BLaER1 treated with 17β-estradiol and CSF1 and Interleukin-3, amounts not matched to agents 10 nM and 100 nM (cell line): ENCODE data around the gene AK2.

Experiments
- H3K27ac ChIP-seq, 11 experiments: shearing (Covaris generic); formaldehyde crosslinking; 2 replicates each; pipeline ENCODE4 v1.8.1; 2022
- H3K27me3 ChIP-seq, 11 experiments: shearing (Covaris generic); formaldehyde crosslinking; 2 replicates each; pipeline ENCODE4 v1.8.1; 2022
- H3K36me3 ChIP-seq, 11 experiments: shearing (Covaris generic); formaldehyde crosslinking; 2 replicates each; pipeline ENCODE4 v1.8.1; 2022
- H3K4me1 ChIP-seq, 10 experiments: shearing (Covaris generic); formaldehyde crosslinking; 2 replicates each; pipeline ENCODE4 v1.8.1; 2022
- H3K4me2 ChIP-seq, 11 experiments: shearing (Covaris generic); formaldehyde crosslinking; 2 replicates each; pipeline ENCODE4 v1.8.1; 2022
- H3K4me3 ChIP-seq, 10 experiments: shearing (Covaris generic); formaldehyde crosslinking; 2 replicates each; pipeline ENCODE4 v1.8.1; 2022
- H3K9ac ChIP-seq, 11 experiments: shearing (Covaris generic); formaldehyde crosslinking; 2 replicates each; pipeline ENCODE4 v1.8.1; 2022
- H3K9me3 ChIP-seq, 11 experiments: shearing (Covaris generic); formaldehyde crosslinking; replicated peaks in 1 of 11; 2 replicates each; pipeline ENCODE4 v1.8.1; 2022
- H4K20me1 ChIP-seq, 11 experiments: shearing (Covaris generic); formaldehyde crosslinking; 2 replicates each; pipeline ENCODE4 v1.8.1; 2022
- Cebpa-rat ChIP-seq, 11 experiments: shearing (Covaris generic); IDR thresholded peaks; 2 replicates each; pipeline ENCODE4 v1.8.1; 2022

The AK2 gene

GRCh38 chr1:33036526-33037503 is at the start of gene AK2:
AK2 (minus strand) TSS chr1:33036883; CDS start chr1:33036828, 55 bp downstream.
- peak within 1 kb of the TSS; percentile 89 to 98 (median 93) for H3K4me2 ChIP-seq
- no peaks in the 10 kb centered on the region for H3K27me3 ChIP-seq
- peaks cover 8 to 40% (median 34%) of the 10 kb centered on the region in 11 experiments; a peak in 18 of 22 replicates for H4K20me1 ChIP-seq
- no peak for TF ChIP-seq Cebpa-rat (IDR thresholded peaks at IDR 0.05)
- peaks cover 0 to 36% (median 25%) of the 10 kb centered on the region in 11 experiments; a peak in 16 of 22 replicates for H3K36me3 ChIP-seq
- H3K27ac ChIP-seq, result peak within 1 kb of the TSS; percentile 61 to 91 (median 86); a peak in 21 of 22 replicates
- peak within 1 kb of the TSS; percentile 84 to 92 (median 88) for H3K9ac ChIP-seq
- peak within 1 kb of the TSS; percentile 82 to 97 (median 86) for H3K4me3 ChIP-seq
- no peaks in the 10 kb centered on the region; a peak in 3 of 22 replicates for H3K9me3 ChIP-seq
- H3K4me1 ChIP-seq, result peaks cover 56 to 82% (median 65%) of the 10 kb centered on the region in 10 experiments

- Histone ChIP-seq H3K4me3 (no peak overlapping the region), H3K27ac (no peak overlapping the region), H3K4me1 (peaks cover 24 to 39% (median 28%) of the 10 kb centered on the region in 10 experiments), H4K20me1 (peaks cover 0 to 22% (median 4%) of the 10 kb centered on the region in 11 experiments; a peak in 5 of 22 replicates), H3K4me2 (peak overlapping the region in 1 of 11 experiments; percentile 11; a peak in 1 of 22 replicates), H3K27me3 (peaks cover 13 to 20% (median 15%) of the 10 kb centered on the region in 11 experiments), H3K9me3 (no peaks in the 10 kb centered on the region), H3K9ac (no peak overlapping the region), H3K36me3 (no peaks in the 10 kb centered on the region)
- no peak for TF ChIP-seq Cebpa-rat (IDR thresholded peaks at IDR 0.05)
Measured at GRCh38 chr1:33086384-33086850, 49.7 kb upstream of the AK2 start.

GRCh38 chr1:33085332-33085731 is 48.6 kb upstream of the AK2 start:
- Histone ChIP-seq H3K4me2 (peak overlapping the region in 2 of 11 experiments; percentile 15 to 35; a peak in 3 of 22 replicates), H3K27me3 (peaks cover 17 to 25% (median 18%) of the 10 kb centered on the region in 11 experiments), H4K20me1 (peaks cover 0 to 22% (median 4%) of the 10 kb centered on the region in 11 experiments; a peak in 5 of 22 replicates), H3K9ac (no peak overlapping the region), H3K27ac (no peak overlapping the region), H3K9me3 (no peaks in the 10 kb centered on the region), H3K4me3 (no peak overlapping the region), H3K4me1 (peaks cover 27 to 47% (median 36%) of the 10 kb centered on the region in 10 experiments), H3K36me3 (no peaks in the 10 kb centered on the region)
- TF ChIP-seq Cebpa-rat (IDR thresholded peaks at IDR 0.05), result peak in 10 of 11 experiments; percentile 54 to 93 (median 77); a peak in 16 of 22 replicates

DNA sequence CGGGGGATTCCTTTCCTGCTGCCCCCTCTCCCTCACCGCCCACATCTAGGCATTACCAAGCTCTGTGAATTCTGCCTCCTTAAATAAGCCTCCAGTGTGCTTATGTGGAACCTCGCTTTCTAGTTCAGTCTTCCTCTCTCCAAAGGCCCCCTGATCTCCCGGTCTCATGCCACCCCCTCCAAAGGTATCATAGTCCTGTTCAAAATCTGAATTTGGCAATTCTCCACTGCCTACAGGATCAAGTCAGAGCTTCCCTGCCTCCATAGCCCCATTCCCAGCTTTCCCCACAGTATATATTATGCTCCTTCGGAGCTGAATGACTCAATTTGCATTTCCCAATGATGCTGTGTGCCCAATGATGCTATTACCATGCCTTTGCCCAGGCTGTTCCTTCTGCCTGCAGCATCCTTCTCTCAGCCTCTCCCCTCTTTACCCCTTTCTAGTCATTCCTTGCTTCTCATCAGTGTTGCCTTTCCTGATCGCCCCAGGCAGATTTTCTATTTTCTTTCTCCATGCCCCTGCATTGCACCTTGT is 46.0 kb upstream of the AK2 start:
- peaks cover 17 to 25% (median 18%) of the 10 kb centered on the region in 11 experiments for H3K27me3 ChIP-seq
- peak overlapping the region in 5 of 11 experiments; percentile 95 to 99 (median 97); a peak in 3 of 22 replicates for H3K4me2 ChIP-seq
- H3K27ac ChIP-seq, result no peak overlapping the region
- TF ChIP-seq Cebpa-rat (IDR thresholded peaks at IDR 0.05), result no peak
- H3K9ac ChIP-seq, result no peak overlapping the region
- no peaks in the 10 kb centered on the region for H3K36me3 ChIP-seq
- H4K20me1 ChIP-seq, result peaks cover 0 to 19% (median 4%) of the 10 kb centered on the region in 11 experiments; a peak in 5 of 22 replicates
- H3K9me3 ChIP-seq, result no peaks in the 10 kb centered on the region
- H3K4me1 ChIP-seq, result peaks cover 10 to 33% (median 22%) of the 10 kb centered on the region in 10 experiments
- no peak overlapping the region for H3K4me3 ChIP-seq

- H3K4me3 ChIP-seq, result peak overlapping the region; percentile 62 to 80 (median 72)
- TF ChIP-seq Cebpa-rat (IDR thresholded peaks at IDR 0.05), result no peak
- H3K4me2 ChIP-seq, result peak overlapping the region; percentile 95 to 100 (median 98)
- H3K4me1 ChIP-seq, result peaks cover 7 to 29% (median 18%) of the 10 kb centered on the region in 10 experiments; a peak in 19 of 20 replicates
- H3K36me3 ChIP-seq, result no peaks in the 10 kb centered on the region
- peaks cover 0 to 19% (median 4%) of the 10 kb centered on the region in 11 experiments; a peak in 5 of 22 replicates for H4K20me1 ChIP-seq
- peak overlapping the region; percentile 57 to 82 (median 78) for H3K9ac ChIP-seq
- H3K9me3 ChIP-seq, result no peaks in the 10 kb centered on the region
- H3K27ac ChIP-seq, result peak overlapping the region in 10 of 11 experiments; percentile 4 to 60 (median 56); a peak in 14 of 22 replicates
- H3K27me3 ChIP-seq, result peaks cover 17 to 25% (median 18%) of the 10 kb centered on the region in 11 experiments
Measured at GRCh38 chr1:33081554-33082305, 45.0 kb upstream of the AK2 start.

GRCh38 chr1:33080885-33081553 is 44.3 kb upstream of the AK2 start, which contains the start of gene AZIN2:
AZIN2 (plus strand) TSS chr1:33081153; CDS start chr1:33082250, 1,097 bp downstream.
- Histone ChIP-seq H4K20me1 (peaks cover 0 to 19% (median 4%) of the 10 kb centered on the region in 11 experiments; a peak in 5 of 22 replicates), H3K27me3 (peaks cover 17 to 25% (median 18%) of the 10 kb centered on the region in 11 experiments), H3K9me3 (no peaks in the 10 kb centered on the region), H3K4me3 (peak within 1 kb of the TSS; percentile 62 to 80 (median 72)), H3K27ac (peak within 1 kb of the TSS in 10 of 11 experiments; percentile 4 to 60 (median 56); a peak in 19 of 22 replicates), H3K36me3 (no peaks in the 10 kb centered on the region), H3K4me1 (peaks cover 7 to 28% (median 18%) of the 10 kb centered on the region in 10 experiments; a peak in 19 of 20 replicates), H3K9ac (peak within 1 kb of the TSS; percentile 57 to 82 (median 78)), H3K4me2 (peak within 1 kb of the TSS; percentile 95 to 100 (median 98))
- no peak for TF ChIP-seq Cebpa-rat (IDR thresholded peaks at IDR 0.05)

DNA sequence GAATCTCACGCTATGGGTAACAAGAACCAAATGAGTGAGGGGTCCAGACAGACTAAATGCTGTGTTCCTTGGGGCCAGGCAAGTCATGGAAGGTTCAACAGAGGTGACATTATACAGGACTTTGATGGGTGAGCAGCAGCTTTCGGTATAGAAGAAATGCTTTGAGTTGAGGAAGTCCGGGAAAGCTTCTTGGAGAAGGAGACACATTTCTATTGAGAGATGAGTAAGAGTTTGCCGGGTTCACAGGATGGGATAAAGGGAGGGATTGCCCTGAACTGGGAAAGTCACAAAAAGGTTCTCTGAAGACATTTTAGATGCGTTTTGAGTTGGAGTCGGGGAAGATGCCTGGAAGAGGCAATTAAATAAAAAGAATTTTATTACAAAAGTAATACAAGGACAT is 43.7 kb upstream of the AK2 start:
- no peaks in the 10 kb centered on the region for H3K36me3 ChIP-seq
- H3K9me3 ChIP-seq, result no peaks in the 10 kb centered on the region
- no peak for TF ChIP-seq Cebpa-rat (IDR thresholded peaks at IDR 0.05)
- H3K27ac ChIP-seq, result peak overlapping the region in 1 of 11 experiments; percentile 23; a peak in 3 of 22 replicates
- H3K9ac ChIP-seq, result peak overlapping the region; percentile 34 to 82 (median 78); a peak in 17 of 22 replicates
- H3K27me3 ChIP-seq, result peaks cover 17 to 25% (median 18%) of the 10 kb centered on the region in 11 experiments
- peaks cover 0 to 19% (median 4%) of the 10 kb centered on the region in 11 experiments; a peak in 5 of 22 replicates for H4K20me1 ChIP-seq
- peak overlapping the region; percentile 95 to 100 (median 98) for H3K4me2 ChIP-seq
- H3K4me1 ChIP-seq, result peaks cover 7 to 22% (median 18%) of the 10 kb centered on the region in 10 experiments; a peak in 19 of 20 replicates
- peak overlapping the region; percentile 62 to 80 (median 72) for H3K4me3 ChIP-seq
